NCI-H524 (cell line): ENCODE results near the gene SEL1L.
A peak's percentile ranks its signal among the peaks of the same experiment; 100 is the strongest.
"Not testable (repeated sequence)": the region's sequence is repeated elsewhere in the genome, so short reads cannot be mapped to it uniquely, and the experiment has no call there.

ENCODE experiments used
- DNase-seq, 2 experiments: peaks; one replicate each; lab custom pipeline; 2025; lab: John Stamatoyannopoulos, UW

SEL1L gene

DNA sequence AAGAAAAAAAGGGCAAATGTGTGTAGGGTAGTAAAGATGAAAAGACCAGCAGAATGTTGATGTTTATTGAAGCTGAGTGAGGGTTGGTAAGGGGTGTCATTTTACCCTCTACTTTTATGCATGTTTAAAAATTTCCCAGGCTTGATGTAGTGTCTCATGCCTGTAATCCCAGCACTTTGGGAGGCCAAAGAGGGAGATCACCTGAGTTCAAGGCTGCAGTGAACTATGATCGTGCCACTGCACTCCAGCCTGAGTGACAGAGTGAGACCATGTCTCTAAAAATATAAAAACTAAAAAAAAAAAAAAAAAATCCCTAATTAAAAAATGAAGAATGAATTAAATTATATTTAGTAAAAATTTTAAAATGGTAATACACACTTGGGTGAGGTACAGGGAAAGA is 8.5 kb downstream of the SEL1L start:
- no peak for DNase-seq

DNA sequence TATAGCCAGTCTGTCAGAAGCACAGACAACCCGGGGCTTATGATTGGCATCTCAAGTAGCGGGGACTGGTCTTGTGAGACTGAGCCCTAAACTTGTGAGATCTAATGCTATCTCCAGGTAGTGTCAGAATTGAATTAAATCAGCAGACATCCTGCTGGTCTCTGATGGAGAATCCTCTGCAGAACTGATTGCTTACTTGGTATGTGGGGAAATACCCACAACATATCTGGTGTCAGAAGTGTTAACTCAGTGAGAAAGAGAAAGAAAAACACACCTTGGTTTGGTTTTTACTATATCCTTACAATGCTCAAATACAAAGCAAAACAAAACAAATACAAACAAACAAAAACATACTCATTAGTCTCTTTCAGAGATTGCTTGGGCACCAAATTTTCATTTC is 10.0 kb downstream of the SEL1L start:
- no peak for DNase-seq

DNA sequence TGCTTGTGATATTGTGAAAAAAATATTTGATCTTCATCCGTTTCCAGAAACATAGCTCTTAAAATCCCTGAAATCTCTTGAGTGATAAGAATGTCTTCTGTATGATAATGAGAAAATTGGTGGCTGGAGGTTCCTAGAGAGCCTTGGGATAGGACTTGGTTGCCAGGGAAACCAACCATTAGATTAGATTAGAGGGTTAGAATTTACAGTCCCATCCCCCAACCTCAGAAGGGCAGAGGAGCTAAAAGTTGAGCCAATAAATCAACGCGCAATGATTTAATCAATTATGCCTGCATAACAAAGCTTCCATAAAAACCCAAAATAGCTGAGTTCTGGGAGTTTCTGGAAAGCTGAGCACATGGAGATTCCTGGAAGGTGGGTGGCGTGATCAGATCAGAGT is 10.6 kb downstream of the SEL1L start:
- no peak for DNase-seq

DNA sequence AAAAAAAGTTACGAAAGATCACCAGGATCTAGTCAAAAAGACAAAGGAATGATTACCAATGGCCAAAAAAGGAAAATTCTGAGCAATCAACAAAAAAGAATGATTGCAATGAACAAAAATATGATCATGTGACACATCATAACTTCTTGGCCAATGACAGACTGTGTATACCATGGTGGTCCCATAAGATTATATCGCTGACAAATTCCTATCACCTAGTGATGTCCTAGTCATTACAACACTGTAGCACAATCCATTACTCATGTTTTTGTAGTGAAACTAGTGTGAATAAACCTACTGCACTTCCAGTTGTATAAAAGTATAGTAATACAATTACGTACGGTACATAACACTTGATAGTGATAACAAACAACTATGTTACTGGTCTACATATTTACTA is 12.3 kb downstream of the SEL1L start:
- no peak for DNase-seq

DNA sequence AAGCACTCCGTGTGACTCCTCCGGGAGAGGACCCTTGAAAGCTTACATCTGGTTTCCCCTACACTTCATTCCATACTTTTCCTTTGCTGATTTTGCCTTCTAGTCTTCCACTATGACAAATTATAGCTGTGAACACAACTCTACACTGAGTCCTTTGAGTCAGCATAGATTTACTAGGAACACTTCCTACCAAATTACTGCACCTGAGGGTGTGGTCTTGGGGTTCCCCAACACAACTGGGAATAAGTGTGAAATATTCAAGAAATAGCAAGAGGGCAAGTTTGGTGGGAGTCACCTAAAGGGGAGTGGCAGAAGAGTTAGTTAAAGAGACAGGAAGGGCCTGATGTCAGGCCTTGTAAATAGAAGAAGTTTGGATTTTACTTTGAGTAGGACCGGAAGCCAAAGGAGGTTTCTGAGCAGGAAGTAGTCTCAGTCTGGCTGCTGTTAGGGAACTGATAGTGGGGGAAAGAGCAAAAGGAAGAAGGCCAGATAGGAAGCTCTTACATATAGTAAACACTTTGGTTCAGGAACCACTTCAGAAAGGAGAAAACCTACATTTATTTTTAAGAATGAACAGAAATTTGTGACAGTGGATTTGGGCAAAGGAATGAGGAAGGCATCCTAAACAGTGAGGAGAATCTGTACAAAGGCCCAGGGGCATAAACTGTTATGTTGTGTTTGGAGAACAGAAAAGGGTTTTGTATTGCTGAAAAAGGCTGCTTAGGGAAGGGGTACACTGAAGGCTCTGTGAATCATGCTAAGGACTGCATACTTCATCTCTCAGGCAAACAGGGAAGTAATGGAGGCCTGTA is 14.2 kb downstream of the SEL1L start:
- no peak for DNase-seq

DNA sequence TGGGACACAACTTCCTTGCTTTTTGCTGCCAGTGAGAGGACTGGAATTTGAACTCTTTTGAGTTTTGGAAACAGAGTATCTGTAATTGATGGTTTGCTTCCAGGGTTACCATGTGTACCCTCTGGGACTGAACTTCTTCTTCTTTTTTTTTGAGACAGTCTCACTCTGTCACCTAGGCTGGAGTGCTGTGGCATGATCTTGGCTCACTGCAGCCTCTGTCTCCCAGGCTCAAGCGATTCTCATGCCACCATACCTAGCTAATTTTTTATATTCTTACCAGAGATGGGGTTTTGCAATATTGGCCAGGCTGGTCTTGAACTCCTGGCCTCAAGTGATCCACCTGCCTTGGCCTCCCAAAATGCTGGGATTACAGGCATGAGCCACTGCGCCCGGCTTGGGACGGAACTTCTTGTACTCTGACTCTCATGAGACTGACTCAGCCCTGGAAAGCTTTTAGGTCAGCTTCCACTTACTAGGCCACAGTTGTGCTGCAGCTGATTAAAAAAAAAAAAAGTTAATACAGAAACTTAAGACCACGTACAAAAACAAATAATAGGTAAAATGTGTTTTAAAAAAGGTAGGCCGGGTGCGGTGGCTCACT is 15.8 kb downstream of the SEL1L start:
- DNase-seq, result no peak

DNA sequence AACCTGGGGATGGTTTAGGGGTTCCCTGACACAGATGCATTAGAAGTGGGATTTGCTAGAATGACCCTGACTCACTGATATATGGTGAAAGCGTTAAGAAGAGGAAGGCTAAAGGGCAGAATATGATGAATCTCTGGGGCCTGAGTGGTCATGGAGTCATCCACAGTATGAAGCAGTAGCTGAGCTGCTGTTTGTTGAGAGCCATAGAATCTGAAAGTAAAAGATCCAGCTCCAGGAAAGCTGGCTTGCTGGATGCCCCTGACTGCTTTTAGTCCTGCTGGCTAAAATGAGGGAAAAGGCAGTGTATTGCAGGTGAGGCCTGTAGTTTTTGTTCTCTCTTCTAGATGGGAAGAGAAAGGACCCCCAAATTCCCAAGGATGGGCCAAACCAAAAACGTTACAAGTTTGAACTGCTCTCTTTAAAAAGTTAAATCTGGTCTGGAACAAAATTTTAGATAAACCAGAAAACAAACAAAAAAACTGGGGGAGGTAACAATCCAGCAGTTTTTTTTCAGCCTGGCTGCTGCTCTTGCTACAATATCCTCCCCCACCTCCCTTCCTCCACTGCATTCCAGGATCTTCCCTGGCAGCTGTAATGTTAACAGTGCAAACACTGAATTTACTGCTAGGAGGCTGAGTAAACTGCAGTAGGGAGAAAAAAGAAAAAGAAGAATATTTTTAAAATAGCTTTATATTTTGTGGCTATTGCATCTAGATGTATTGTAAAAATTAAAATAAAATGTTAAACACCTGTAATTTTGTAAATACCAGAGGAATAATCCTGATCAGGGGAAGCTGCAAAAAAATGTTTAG is 16.5 kb downstream of the SEL1L start:
- DNase-seq, result no peak

DNA sequence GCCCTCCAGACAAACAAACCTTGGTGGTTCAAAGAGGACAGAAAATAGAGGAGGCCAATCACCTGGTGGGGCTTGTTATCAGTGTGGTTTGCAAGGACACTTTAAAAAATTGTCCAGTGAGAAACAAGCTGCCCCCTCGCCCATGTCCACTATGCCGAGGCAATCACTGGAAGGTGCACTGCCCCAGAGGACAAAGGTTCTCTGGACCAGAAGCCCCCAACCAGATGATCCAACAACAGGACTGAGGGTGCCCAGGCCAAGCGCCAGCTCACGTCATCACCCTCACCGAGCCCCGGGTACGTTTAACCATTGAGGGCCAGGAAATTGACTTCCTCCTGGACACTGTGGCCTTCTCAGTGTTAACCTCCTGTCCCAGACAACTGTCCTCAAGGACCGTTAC is 17.7 kb downstream of the SEL1L start:
- not testable (repeated sequence) for DNase-seq

DNA sequence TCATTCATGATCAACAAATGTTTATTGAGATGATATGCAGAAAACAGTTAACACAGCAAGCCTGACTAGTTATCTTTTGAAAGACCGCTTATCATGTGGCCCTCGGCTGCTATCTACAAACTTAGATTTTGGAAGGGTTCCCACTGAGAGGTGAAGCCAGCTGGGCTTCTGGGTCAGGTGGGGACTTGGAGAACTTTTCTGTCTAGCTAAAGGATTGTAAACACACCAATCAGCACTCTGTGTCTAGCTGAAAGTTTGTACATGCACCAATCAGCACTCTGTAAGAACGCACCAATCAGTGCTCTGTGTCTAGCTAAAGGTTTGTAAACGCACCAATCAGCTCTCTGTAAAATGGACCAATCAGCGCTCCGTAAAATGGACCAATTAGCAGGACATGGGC is 20.8 kb downstream of the SEL1L start:
- DNase-seq, result not testable (repeated sequence)

DNA sequence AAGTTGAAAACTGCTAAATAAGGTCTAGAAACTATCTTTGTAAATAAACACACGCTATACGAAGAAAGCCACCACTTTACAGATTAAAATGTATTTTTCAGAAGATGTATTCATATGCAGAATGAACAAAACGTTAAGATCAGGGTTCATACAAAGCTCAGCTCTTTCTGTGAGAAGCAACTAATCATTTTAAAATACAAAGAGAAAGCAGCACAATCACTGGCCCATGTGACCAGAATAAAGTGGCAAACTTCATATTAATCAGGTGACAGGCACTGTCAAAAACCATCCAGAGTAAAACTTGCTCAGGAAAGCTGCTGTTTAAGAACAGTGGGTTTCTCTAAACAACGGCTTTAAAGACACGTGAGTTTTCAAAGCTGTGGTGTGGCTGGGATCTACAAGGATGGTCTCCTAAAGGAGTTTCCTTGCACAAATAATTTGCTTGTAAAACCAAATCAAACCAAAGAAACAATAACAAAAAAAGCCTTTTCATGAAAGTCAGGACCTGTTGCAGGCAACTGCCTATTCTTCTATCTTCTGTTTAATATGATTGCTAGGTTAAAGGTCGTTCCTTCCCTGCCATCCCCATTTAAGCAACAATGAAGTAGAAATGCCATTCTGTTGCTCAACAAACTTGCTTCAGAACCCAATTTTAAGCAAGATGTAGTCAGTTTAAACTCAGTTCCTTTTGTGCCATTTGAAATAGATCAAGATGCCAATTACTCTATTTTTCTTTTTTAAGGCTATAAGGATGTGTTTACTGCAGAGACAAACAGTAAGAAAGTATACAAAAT is 22.3 kb downstream of the SEL1L start:
- no peak for DNase-seq

DNA sequence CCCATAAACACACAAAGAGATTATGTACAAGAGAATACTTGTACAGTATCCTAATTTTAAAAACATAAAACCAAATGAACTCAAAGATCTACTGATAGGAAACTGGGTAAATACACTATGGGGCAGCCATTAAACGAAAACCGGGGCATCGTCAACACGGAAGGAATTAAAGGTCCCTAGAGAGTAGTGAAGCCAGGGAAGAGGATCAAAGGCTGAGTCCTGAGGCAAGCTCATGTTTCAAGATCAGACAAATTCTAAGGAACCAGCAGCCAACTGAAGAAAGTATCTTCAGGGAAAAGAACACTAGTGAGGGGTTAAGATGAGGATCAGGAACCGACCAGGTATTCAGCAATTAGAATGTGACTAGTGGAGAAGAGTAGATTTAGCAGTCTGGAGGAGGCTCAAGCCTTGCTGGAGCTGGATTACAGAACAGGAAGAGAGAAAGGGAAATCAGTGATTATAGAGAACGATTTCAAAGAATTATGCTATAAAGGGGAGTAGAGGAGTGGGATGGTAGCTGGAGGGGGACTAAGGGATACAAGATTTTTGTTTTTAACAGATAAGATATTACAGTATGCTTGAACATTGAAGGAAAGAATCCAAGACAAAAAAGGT is 23.7 kb downstream of the SEL1L start:
- peak; percentile 88 to 96 for DNase-seq

DNA sequence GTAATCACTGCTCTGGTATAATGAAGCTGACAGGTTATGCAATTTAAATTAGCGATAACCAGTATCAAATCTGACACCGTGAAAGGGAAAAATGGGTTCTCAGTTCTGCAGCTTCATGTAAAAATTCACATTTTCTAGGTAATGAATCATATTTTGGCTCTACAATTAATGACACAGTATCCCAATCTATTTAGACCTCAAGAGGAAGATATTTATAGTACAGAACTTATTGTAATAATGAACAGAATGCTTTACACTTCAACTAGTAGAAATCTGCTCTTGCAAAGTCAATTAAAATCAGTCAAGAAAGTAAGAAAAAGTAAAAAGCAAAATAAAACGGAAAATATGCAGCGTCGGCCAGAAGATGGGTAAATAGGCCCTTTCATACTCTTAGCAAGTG is 24.3 kb downstream of the SEL1L start:
- DNase-seq, result no peak

DNA sequence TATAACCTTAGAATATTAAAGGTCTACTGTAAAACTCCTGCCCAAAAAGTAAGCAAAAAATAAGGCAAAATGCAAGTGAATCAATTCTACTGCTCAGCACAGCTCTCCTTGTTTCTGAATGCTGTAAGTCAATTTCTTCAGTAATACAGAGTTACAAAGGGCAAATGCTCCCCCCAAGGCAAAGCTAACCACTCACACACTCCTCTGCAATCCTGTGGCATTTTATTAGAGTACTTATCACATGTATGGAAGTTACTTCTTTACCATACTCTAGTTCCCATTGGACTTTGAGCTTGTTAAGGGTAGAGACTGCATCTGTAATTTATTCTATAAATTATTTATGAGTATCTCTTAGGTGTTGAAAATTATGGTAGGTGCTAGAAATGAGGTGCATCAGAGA is 27.2 kb downstream of the SEL1L start:
- no peak for DNase-seq

DNA sequence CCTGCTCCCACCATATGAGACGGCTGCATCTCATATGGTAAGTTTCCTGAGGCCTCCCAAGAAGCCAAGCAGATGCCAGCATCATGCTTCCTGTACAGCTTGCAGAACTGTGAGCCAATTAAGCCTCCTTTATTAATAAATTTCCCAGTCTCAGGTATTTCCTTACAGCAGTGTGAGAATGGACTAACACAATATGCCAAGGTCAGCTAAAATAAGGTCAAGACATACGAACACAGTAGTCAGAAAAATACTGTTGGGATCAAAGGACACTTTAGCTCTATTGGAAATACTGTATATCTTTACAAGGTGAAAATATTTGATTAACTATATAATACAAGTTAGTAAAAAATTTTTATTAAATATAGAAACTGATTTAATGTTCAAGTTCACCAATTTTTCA is 28.8 kb downstream of the SEL1L start:
- no peak for DNase-seq

DNA sequence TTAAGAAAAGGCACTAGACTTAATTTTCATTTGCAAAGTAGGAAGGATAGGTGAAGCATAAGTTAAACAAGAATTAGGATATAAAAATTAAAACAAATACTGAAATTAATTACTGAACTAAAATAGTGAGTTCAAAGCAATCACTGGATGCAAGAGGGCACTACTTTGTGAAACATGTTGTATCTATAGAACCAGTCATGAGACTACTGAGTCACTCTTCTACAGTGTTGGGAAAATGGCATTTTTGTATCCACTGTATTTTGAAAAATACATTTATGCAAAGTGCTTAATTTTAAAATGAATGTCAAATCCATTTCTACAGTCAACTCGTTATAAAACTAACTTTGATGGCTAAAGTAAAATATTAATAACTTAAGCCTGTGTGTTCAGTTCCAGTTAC is 47.9 kb downstream of the SEL1L start:
- DNase-seq, result no peak

DNA sequence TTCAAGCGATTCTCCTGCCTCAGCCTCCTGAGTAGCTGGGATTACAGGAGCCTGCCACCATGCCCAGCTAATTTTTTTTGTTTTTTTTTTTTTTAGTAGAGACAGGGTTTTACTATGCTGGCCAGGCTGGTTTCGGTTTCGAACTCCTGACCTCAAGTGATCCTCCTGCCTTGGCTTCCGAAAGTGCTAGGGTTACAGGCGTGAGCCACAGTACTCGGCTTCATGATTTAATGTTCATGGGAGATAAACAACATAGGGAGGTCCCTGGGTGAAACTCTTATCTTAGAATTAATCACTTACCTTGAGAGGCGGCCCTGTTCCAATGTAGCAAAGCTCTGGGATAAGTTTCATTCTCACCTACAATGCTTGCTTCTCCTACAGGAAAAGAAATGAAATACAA is 48.3 kb downstream of the SEL1L start:
- no peak for DNase-seq

DNA sequence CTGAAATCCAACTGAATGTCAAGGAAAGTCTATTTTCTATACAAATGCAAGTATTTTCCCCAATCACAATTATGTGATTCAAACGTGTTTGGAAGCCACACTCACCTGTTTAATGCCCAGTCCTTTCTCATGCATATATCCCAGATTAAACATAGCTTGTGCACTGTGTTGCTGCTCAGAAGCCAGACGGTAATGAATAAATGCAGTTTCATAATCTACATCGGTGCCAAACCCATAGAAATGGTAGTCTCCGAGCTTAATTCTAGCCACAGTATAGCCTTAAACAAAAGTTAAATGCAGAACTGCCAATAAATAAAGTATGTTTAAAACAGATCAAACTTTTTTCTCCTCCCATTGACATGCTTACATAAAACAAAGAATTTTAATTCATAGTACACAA is 49.5 kb downstream of the SEL1L start:
- no peak for DNase-seq

DNA sequence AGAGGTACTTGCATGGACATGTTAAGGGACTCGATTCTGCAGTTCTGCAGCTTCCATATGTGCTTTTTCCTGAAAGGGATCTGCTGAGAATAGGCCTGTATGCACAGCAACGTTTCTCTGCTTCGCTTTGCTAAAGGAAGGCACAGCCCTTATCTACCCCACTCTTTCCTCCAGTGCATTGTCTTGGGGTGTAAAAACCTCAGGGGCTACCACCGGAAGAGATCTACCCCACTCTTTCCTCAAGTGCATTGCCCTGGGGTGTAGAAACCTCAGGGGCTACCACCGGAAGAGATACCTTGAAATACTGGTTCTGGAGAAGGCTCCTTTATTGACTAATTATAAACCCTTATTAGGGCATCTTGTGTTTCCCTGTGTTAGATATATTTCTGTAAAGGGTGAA is 52.9 kb downstream of the SEL1L start:
- DNase-seq, result no peak

DNA sequence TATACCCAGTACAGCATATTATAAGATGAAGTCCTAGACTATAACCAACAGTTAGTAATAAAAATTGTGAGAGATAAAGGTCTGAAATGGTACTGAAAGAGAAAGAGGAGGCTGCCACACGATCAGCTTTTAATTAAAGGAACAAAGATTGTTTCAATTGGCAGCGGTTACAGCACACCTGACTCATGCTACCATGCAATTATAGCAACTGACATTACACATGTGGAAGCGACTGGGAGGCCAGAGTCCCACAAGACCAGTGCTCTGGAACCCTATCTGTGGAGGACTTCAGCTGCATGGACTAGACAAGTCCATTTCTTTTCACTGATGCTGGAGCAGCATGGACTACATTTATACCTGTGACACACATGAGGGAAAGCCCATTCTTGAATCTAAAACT is 55.2 kb downstream of the SEL1L start:
- no peak for DNase-seq

DNA sequence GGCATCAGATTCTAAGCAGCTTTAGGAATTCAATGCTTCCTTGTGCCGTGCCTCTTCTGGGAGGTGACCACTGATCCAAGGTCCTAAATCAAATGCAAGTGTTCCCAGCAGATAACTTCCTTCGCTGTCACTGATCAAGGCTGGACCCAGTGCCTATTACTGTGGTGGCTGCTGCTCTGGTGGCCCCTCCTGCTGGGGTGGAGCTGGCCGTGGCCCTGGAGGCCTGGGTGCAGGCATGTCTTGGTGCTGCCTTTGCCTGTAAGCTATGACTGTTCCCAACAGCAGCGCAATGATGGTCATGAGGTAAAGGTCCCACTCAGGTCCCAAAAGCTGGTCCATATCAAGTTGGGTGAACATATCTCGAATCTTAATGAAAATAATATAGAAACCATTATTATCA is 56.8 kb downstream of the SEL1L start:
- no peak for DNase-seq

DNA sequence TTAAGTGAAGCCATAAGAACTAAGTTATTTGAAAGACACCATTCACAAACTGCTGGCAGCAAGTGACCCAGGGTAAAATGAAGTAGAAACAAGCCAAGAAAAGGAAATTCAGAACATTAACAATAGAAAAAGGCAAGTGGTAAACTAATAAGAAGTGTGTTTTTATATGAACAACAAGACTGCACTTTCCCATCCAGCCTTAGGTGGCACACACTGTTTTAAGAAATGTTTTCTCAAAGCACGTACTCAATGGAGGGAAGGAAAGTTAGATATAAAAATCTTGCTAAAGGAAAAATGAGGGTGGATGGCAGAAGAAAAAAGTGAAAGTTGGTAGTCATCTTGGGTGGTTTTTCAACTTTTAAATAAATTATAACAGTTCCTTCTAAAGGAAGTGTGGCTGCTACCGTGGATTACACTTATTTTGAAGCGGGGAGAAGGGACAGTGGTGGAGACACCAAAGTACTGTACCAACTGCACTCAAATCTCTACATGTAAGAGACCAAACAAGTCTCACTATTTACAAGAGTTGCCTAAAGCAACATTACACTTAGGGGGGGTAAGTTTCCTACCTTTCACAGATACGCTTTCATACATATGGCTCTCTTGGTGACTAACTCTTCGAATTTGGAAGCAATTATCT is 58.8 kb downstream of the SEL1L start:
- no peak for DNase-seq
